ENCODE measurements around the gene SHROOM3. TPM values are rescaled to one million over a fixed set of nuclear protein-coding genes. Genes with fewer than 3 reads are reported as not detected.
"Not testable (repeated sequence)": the region's sequence is repeated elsewhere in the genome, so short reads cannot be mapped to it uniquely, and the experiment has no call there.

The SHROOM3 gene
- total RNA-seq, 1 donor from 2014 or later = 54.9 TPM

DNA sequence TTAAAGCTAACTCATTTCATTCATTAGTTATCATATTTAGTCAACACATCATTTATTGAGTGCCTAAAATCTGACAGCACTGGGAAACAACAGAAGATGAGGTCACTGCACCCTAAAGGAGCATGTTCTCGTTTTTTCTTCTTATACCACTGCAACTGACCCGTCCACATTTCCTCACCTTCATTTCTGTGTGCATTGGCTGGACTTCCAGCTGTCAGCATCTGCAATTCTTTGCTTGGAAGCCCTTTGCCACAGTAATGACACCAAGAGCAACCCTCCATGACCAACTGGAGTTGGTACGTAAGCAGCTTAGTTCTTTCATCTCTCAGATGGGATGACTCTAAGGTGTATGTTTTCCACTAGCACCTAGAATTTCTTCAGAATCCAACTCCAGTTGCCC lies 13.2 kb downstream of the SHROOM3 start:
- DNase-seq (ENCODE audit: low spot score, unreplicated experiment) = no peak
- H3K4me1 Mint-ChIP-seq (ENCODE audit: low read depth) = peaks cover 13% of the 10 kb centered on the region
- H3K27me3 Mint-ChIP-seq = no peaks in the 10 kb centered on the region
- no peak overlapping the region for H3K4me3 Mint-ChIP-seq (ENCODE audit: low read depth)
- H3K9me3 Mint-ChIP-seq (ENCODE audit: low read depth) = no peaks in the 10 kb centered on the region
- no peaks in the 10 kb centered on the region for H3K36me3 Mint-ChIP-seq (ENCODE audit: insufficient read depth)
- no peak overlapping the region for H3K27ac Mint-ChIP-seq
- no peak for TF ChIP-seq CTCF (IDR thresholded peaks at IDR 0.05; ENCODE audit: unreplicated experiment)

DNA sequence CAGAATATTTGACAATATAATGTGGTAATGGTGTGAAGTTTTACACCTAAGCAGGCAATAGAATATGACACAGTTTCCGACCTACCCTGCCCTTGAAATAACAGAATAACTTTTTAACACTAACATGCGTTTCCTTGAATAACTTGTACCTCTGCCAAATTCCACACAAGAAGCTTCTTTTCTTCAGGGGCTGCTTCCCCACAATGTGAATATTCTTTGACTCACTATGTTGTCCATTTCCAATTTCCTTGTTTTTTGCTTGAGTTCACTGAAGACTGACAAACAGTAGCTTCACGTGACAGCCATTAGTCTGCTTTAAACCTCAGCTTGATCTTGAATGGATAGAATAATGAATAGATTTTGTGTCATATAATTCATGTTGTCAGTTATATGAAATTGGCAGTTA lies 14.3 kb downstream of the SHROOM3 start:
- no peak for DNase-seq (ENCODE audit: low spot score, unreplicated experiment)
- Mint-ChIP-seq H3K9me3 (ENCODE audit: low read depth) (no peaks in the 10 kb centered on the region), H3K27me3 (no peaks in the 10 kb centered on the region), H3K36me3 (ENCODE audit: insufficient read depth) (no peaks in the 10 kb centered on the region), H3K4me3 (ENCODE audit: low read depth) (no peak overlapping the region), H3K4me1 (ENCODE audit: low read depth) (peaks cover 13% of the 10 kb centered on the region), H3K27ac (no peak overlapping the region)
- TF ChIP-seq CTCF (IDR thresholded peaks at IDR 0.05; ENCODE audit: unreplicated experiment) = no peak

- no peak for DNase-seq (ENCODE audit: low spot score, unreplicated experiment)
- Mint-ChIP-seq H3K36me3 (ENCODE audit: insufficient read depth) (no peaks in the 10 kb centered on the region), H3K4me1 (ENCODE audit: low read depth) (peaks cover 13% of the 10 kb centered on the region), H3K9me3 (ENCODE audit: low read depth) (no peaks in the 10 kb centered on the region), H3K4me3 (ENCODE audit: low read depth) (no peak overlapping the region), H3K27me3 (no peaks in the 10 kb centered on the region), H3K27ac (peak overlapping the region; percentile 73)
- no peak for TF ChIP-seq CTCF (IDR thresholded peaks at IDR 0.05; ENCODE audit: unreplicated experiment)
Measured at GRCh38 chr4:76449833-76450232, 14.8 kb downstream of the SHROOM3 start.

DNA sequence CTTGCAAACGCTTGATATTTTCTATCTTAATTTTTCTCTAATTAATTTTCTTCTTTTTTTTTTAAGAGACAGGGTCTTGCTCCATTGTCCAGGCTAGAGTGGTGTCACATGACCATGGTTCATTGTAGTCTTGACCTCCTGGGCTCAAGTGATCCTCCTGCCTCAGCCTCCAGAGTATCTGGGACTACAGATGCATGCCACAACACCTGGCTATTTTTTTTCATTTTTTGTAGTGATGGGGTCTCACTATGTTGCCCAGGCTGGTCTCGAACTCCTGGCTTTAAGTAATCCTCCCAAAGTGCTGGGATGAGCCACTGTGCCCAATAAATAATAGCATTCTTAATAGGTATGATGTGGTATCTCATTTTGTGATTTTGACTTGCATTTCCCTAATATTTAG lies 18.2 kb downstream of the SHROOM3 start:
- no peak overlapping the region for H3K4me3 Mint-ChIP-seq (ENCODE audit: low read depth)
- no peak for TF ChIP-seq CTCF (IDR thresholded peaks at IDR 0.05; ENCODE audit: unreplicated experiment)
- H3K36me3 Mint-ChIP-seq (ENCODE audit: insufficient read depth) = no peaks in the 10 kb centered on the region

GRCh38 chr4:76454073-76454472 lies 19.0 kb downstream of the SHROOM3 start:
- DNase-seq (ENCODE audit: low spot score, unreplicated experiment); H3K9me3 Mint-ChIP-seq (ENCODE audit: low read depth); H3K36me3 Mint-ChIP-seq (ENCODE audit: insufficient read depth); H3K27me3 Mint-ChIP-seq; H3K4me3 Mint-ChIP-seq (ENCODE audit: low read depth); H3K27ac Mint-ChIP-seq: not testable (repeated sequence)
- peaks cover 21% of the 10 kb centered on the region for H3K4me1 Mint-ChIP-seq (ENCODE audit: low read depth)

More for the DNA sequence above, 18.2 kb downstream of the SHROOM3 start:
- no peak overlapping the region for H3K27ac Mint-ChIP-seq
- no peaks in the 10 kb centered on the region for H3K27me3 Mint-ChIP-seq
- H3K9me3 Mint-ChIP-seq (ENCODE audit: low read depth) = no peaks in the 10 kb centered on the region
- H3K4me1 Mint-ChIP-seq (ENCODE audit: low read depth) = peaks cover 13% of the 10 kb centered on the region
- DNase-seq (ENCODE audit: low spot score, unreplicated experiment) = no peak

GRCh38 chr4:76457885-76458284 lies 22.9 kb downstream of the SHROOM3 start:
- TF ChIP-seq CTCF (IDR thresholded peaks at IDR 0.05; ENCODE audit: unreplicated experiment) = no peak
- no peaks in the 10 kb centered on the region for H3K27me3 Mint-ChIP-seq
- peaks cover 2% of the 10 kb centered on the region for H3K9me3 Mint-ChIP-seq (ENCODE audit: low read depth)
- H3K4me3 Mint-ChIP-seq (ENCODE audit: low read depth) = no peak overlapping the region
- H3K27ac Mint-ChIP-seq = no peak overlapping the region
- no peaks in the 10 kb centered on the region for H3K36me3 Mint-ChIP-seq (ENCODE audit: insufficient read depth)
- DNase-seq (ENCODE audit: low spot score, unreplicated experiment) = no peak
- peaks cover 15% of the 10 kb centered on the region for H3K4me1 Mint-ChIP-seq (ENCODE audit: low read depth)

All from progenitor cell of endocrine pancreas (in vitro differentiated cells).